SK-N-MC (cell line): ENCODE data around the gene ZNF317.

ENCODE experiments used
- DNase-seq: peaks from one replicate; pipeline ENCODE4 v3.0.0-alpha.2; 2011; ENCODE audit warnings: low read depth, low spot score
- H3K27ac ChIP-seq: fragments of 200-600 bp; sonication (generic); 2 replicates; pipeline ENCODE4 v1.5.1; 2016; ENCODE audit warnings: mixed run types
- H3K36me3 ChIP-seq: fragments of 200-600 bp; sonication (generic); 2 replicates; pipeline ENCODE4 v1.6.1; 2017; ENCODE audit warnings: antibody characterized with exemption, low read length, mixed read lengths; ENCODE audit not compliant: insufficient read depth
- H3K4me3 ChIP-seq: fragments of 200-600 bp; sonication (generic); 2 replicates; pipeline ENCODE4 v1.5.1; 2016
- H3K9ac ChIP-seq: fragments of 200-600 bp; sonication (generic); 2 replicates; pipeline ENCODE4 v1.8.0; 2017; ENCODE audit warnings: mixed run types, mixed read lengths; ENCODE audit not compliant: insufficient read length
- H3K9me3 ChIP-seq: fragments of 200-600 bp; sonication (generic); 2 replicates; pipeline ENCODE4 v1.6.1; 2017; ENCODE audit warnings: low read depth, mild to moderate bottlenecking, antibody characterized with exemption, low read length, moderate library complexity, mixed read lengths
- EZH2 ChIP-seq: fragments of 200-600 bp; sonication (generic); IDR thresholded peaks from one replicate; pipeline ENCODE4 v1.6.1; 2017; ENCODE audit warnings: antibody characterized with exemption
- FOXP2 ChIP-seq: optimal IDR thresholded peaks from 2 replicates; pipeline ENCODE3; 2011; ENCODE audit warnings: mild to moderate bottlenecking, moderate library complexity; ENCODE audit not compliant: insufficient read depth; ENCODE audit errors: extremely low read length, control extremely low read depth
- POLR2AphosphoS5 ChIP-seq: IDR thresholded peaks from 2 replicates; pipeline ENCODE4 v1.6.1; 2012; ENCODE audit warnings: mild to moderate bottlenecking, low read depth, low read length, borderline replicate concordance

Gene ZNF317

DNA sequence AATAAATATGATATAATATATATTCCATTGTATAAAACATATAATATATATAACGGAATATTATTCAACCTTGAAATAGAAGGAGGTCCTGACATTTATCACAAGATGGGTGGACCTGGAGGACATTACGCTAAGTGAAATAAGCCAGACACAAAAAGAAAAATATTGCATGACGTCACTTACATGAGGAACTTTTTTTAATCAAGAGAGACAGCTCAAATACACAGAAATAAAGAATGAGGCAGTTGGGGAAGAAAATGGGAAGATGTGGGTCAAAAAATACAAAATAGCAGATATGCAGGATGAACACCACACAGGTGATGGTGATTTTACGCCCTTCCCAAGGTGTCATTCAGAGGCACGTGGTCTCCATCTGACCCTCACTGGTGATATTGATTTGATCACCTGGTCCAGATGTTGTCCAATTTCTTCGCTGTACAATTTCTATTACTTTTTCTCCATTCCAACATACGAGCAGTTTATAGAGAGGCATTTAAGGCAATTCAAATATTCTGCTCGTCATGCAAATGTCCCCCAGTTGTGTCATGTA lies 513 bp upstream of the ZNF317 start:
- DNase-seq = no peak
- H3K27ac ChIP-seq = no peak overlapping the region
- H3K9ac ChIP-seq = peak overlapping the region; percentile 94
- peaks cover 13% of the 10 kb centered on the region; the same call in 1 of the 2 replicates for H3K9me3 ChIP-seq
- H3K4me3 ChIP-seq = peak overlapping the region; percentile 89
- no peak for TF ChIP-seq FOXP2
- no peak for TF ChIP-seq POLR2AphosphoS5
- no peak for TF ChIP-seq EZH2
- peaks cover 27% of the 10 kb centered on the region for H3K36me3 ChIP-seq

DNA sequence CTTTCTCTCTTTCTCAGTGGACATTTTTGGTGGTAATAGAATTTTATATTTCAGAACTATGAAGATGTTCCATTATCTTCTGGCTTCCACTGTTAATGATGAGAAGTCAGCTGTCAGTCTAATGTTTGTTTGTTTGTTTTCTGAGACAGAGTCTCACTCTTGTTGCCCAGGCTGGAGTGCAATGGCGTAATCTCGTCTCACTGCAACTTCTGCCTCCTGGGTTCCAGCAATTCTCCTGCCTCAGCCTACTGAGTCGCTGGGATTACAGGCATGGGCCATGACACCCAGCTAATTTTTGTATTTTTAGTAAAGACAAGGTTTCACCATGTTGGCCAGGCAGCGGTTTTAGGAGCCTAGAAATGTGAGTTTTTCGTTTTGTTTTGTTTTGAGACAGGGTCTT lies 4.7 kb downstream of the ZNF317 start:
- Histone ChIP-seq H3K9ac (no peak overlapping the region), H3K36me3 (peaks cover 71% of the 10 kb centered on the region), H3K27ac (no peak overlapping the region), H3K4me3 (no peak overlapping the region), H3K9me3 (peaks cover 37% of the 10 kb centered on the region)
- no peak for TF ChIP-seq POLR2AphosphoS5
- no peak for TF ChIP-seq FOXP2
- no peak for TF ChIP-seq EZH2
- DNase-seq = no peak

DNA sequence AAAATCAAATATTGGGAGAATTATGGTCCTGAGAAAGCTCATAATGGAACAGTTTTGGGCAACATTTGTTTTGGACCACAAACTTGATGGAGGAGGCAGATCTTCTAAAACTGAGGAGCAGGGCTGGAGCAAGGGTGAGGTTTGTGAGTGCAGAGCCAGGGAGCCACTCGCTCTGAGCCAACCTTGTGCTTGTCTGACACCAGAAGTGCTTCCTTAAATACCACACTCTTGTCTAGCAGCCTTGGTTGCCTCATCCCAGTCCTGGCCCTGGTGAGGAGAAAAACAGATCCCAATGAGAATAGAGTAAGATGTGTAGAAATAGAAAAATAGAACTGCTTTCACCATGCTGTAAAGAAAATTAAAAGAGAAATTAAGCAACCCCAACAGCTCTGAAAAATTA lies 6.7 kb downstream of the ZNF317 start:
- TF ChIP-seq POLR2AphosphoS5 (no peak), FOXP2 (no peak), EZH2 (no peak)
- DNase-seq = no peak

DNA sequence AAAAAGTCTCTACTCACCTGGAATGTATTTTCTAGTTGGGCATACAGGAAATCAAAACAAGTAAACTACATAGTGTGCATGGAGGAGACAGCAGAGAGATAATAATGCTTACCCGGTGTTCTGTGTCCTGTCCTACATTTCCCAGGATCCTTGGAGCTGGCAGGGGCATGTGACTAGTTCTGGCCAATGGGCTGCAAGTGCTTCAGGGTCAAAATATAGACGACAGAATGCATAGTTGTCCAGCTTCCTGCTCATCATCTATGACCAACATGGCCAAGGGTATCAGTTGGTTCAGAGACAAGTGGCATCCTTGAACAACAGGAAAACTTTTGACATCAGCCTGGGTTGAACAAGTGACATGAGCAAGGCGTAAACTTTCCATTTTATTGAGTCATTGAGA lies 8.5 kb downstream of the ZNF317 start:
- Histone ChIP-seq H3K36me3 (peaks cover 87% of the 10 kb centered on the region), H3K9me3 (peaks cover 34% of the 10 kb centered on the region)
- TF ChIP-seq POLR2AphosphoS5 (no peak), EZH2 (no peak), FOXP2 (no peak)

More for the DNA sequence above, 6.7 kb downstream of the ZNF317 start:
- H3K9ac ChIP-seq = no peak overlapping the region
- no peak overlapping the region for H3K27ac ChIP-seq
- H3K36me3 ChIP-seq = peaks cover 81% of the 10 kb centered on the region
- H3K9me3 ChIP-seq = peaks cover 34% of the 10 kb centered on the region
- H3K4me3 ChIP-seq = no peak overlapping the region

DNA sequence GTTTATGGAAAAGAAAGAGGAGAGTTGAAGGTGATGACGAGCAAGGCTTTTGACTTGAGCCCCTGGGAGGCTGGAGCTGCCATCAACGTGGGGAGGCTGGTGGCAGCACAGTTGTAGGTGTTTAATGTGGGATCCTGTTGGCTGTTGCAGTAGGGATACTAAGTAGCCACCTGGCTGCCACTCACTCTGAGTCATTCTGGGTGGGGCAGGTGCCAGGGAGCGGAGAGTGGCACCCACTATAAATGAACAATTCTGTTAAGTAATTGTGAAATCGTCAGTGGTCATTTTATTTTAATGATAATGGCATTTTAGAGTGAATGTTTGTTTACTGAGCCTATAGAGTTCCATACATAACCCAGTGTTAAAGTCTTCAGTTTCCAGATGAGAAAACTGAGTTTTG lies 9.8 kb downstream of the ZNF317 start:
- peaks cover 38% of the 10 kb centered on the region for H3K9me3 ChIP-seq
- H3K27ac ChIP-seq = no peak overlapping the region
- DNase-seq = no peak
- no peak overlapping the region for H3K9ac ChIP-seq
- H3K36me3 ChIP-seq = peaks cover 87% of the 10 kb centered on the region
- no peak for TF ChIP-seq EZH2
- no peak for TF ChIP-seq FOXP2
- TF ChIP-seq POLR2AphosphoS5 = no peak
- H3K4me3 ChIP-seq = no peak overlapping the region

More for the DNA sequence above, 8.5 kb downstream of the ZNF317 start:
- H3K4me3 ChIP-seq = no peak overlapping the region
- no peak overlapping the region for H3K9ac ChIP-seq
- H3K27ac ChIP-seq = no peak overlapping the region
- DNase-seq = no peak

DNA sequence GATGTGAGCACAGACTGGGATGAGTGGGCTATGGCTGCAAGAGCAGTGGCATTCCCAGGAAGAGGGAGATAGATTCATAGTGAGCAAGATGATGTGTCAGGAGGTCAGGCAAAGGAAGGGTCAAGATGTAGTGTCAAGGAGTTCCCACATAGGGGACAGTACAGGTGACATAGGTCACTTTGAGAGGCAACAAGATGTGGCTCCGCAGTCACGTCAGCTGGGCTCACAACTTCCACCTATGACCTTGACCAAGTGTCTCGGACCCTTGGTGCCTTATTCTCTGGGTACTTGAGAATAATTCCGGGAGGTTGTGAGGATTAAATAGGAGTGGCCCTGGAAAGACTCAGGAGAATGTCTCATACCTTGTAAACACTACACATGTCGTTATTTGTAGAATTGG lies 10.5 kb downstream of the ZNF317 start:
- Histone ChIP-seq H3K27ac (no peak overlapping the region), H3K9me3 (peaks cover 32% of the 10 kb centered on the region), H3K36me3 (peaks cover 87% of the 10 kb centered on the region), H3K9ac (no peak overlapping the region), H3K4me3 (no peak overlapping the region)
- TF ChIP-seq EZH2 = no peak
- TF ChIP-seq POLR2AphosphoS5 = no peak
- TF ChIP-seq FOXP2 = no peak
- no peak for DNase-seq

DNA sequence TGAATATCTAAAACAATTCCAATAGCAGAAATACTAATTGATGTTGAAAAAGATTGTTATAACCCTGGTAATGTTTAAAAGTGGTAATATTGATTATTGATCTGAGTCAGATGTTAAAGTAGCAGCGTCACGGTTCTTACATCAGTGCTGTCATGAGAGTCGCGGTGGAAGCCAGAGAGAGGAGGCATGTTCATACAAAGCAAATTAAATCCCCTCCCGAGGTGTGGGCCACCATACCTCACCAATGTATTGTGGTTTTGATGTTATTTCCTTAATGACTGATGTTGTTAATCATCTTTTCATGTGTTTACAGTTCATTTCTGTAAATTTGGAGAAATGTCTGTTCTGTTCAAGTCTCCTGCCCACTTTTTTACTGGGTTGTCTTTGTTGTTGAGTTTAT lies 11.2 kb downstream of the ZNF317 start:
- Histone ChIP-seq H3K9me3 (peaks cover 32% of the 10 kb centered on the region), H3K36me3 (peaks cover 91% of the 10 kb centered on the region), H3K27ac (no peak overlapping the region), H3K9ac (no peak overlapping the region), H3K4me3 (no peak overlapping the region)
- DNase-seq = no peak
- no peak for TF ChIP-seq EZH2
- TF ChIP-seq FOXP2 = no peak
- no peak for TF ChIP-seq POLR2AphosphoS5

DNA sequence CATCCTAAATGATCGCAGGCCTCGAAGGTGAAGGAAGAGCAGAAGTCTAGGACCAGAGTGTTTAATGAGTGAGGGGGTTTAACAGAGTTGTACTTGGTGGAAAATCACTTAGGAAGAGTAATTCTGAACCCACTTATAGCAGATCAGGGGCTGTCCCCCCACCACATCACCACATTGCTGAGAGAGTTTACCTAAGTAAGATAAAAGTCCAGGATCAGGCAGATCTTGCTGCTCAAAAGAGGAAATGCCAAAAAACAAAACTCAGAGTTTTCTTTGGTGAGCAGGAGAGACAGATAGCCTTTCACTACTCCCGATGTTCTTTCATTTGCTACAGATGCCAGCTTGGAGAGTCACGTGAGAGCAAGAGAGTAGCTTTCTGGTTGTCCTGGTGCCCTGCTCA lies 15.4 kb downstream of the ZNF317 start:
- Histone ChIP-seq H3K4me3 (no peak overlapping the region), H3K9me3 (peaks cover 34% of the 10 kb centered on the region), H3K9ac (no peak overlapping the region), H3K36me3 (peaks cover 97% of the 10 kb centered on the region), H3K27ac (no peak overlapping the region)
- DNase-seq = no peak
- TF ChIP-seq EZH2 (no peak), POLR2AphosphoS5 (no peak), FOXP2 (no peak)

DNA sequence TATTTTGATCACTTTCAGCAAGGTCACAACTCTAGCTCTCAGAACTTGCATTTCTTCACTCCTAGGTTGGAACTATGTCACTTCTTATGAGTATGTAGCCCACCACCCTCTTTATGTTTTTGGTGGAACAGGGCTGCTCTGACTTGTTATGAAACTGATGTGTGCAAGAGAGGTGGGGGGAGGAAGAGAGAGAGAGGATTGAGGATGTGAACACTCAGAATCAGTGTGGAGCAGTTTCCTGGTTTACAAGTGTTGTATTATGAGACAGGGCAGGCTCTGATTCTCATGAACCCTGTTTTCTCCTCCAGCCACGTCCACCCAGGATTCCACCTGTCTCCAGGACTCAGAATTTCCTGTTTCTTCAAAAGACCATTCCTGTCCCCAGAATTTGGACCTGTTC lies 16.1 kb downstream of the ZNF317 start:
- no peak for TF ChIP-seq FOXP2
- no peak for TF ChIP-seq POLR2AphosphoS5
- no peak for TF ChIP-seq EZH2
- H3K9me3 ChIP-seq = peaks cover 37% of the 10 kb centered on the region
- DNase-seq = no peak
- H3K9ac ChIP-seq = no peak overlapping the region
- H3K4me3 ChIP-seq = no peak overlapping the region
- H3K27ac ChIP-seq = no peak overlapping the region
- H3K36me3 ChIP-seq = peaks cover 97% of the 10 kb centered on the region
